ENCODE measurements around the gene NLGN3.

NLGN3 gene

DNA sequence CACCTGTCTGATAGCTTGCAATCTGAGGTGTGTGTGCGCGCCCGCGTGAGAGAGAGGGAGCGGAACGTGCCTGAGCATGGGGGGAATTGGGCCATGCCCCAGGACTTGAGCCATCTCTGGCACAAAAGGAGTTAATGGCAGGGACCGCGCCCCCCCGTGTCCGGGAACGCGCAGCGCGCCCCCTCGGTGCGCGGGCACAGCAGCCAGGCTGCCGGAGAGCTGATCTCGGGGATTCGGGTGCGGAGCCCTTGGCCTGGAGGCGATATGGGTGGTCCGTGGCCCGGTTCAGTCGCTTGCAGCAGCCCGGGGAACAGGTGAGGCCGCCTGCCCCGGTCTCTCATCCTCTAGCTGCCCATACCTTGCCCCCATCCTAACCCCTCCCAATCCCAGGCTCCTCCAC is at the start of gene NLGN3:
NLGN3 (plus strand) TSS at position 191 of the 400 bp plus-strand sequence. CDS start 2,909 bp downstream, outside the sequence.
- no peak for DNase-seq (ENCODE audit: low read depth in 2 of 2)

DNA sequence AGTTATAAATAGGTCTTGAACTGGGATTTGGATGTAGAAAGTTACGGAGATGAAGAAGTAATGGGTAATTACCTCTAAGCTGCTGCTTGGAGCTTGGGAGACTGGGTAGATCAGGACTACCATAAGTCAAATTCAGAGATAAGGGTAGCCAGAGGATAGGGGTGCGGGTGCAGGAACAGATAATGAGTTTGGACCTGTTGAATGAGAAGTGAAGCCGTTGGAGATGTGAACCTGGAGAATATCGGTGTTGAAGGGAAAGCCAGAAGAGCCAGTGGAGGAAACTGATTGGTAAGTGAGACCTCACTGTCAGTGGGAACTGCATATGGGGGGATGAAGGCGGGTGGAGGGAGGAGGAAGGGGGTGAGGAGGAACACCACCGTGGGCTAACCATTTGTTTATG is 49.6 kb upstream of the NLGN3 start:
- DNase-seq (ENCODE audit: low read depth in 2 of 2), result no peak

GRCh38 chrX:71095555-71095980 is 49.1 kb upstream of the NLGN3 start, which contains the start of gene FOXO4:
Gene FOXO4, plus strand, starts transcription at chrX:71095851. Its CDS starts 678 bp downstream, at chrX:71096529.
- peak; percentile 74 to 80 for DNase-seq (ENCODE audit: low read depth in 2 of 2)

DNA sequence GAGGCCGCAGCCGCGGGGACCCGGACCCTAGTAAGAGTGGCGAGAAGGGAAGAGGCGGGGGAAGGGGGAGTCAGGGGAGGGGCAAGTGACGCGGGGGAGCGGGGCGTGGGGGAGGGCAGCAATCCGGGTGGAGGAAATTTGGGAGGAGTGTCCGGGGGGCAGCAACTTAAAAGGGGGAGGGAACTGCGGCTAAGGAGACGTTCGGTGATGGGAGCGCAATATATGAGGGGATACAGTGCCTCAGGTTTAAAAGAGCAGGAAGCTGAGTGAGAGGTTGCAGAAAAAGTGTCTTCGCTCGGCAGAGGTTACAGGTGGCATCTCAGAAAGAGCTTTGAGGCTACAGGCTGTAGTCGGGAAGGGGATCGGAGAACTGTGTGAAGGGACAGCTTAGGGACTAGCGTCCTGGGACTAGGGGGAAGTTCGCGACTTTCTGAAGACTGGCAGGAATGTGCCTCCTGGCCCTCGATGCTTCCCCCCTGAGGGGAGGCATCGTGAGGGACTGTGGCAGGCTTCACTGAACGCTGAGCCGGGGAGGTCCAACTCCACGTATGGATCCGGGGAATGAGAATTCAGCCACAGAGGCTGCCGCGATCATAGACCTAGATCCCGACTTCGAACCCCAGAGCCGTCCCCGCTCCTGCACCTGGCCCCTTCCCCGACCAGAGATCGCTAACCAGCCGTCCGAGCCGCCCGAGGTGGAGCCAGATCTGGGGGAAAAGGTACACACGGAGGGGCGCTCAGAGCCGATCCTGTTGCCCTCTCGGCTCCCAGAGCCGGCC is 48.5 kb upstream of the NLGN3 start:
- peak in 1 of 2 donors; percentile 38 for DNase-seq (ENCODE audit: low read depth in 2 of 2)

- no peak for DNase-seq (ENCODE audit: low read depth in 2 of 2)
Measured at GRCh38 chrX:71096760-71097032, 47.9 kb upstream of the NLGN3 start.

DNA sequence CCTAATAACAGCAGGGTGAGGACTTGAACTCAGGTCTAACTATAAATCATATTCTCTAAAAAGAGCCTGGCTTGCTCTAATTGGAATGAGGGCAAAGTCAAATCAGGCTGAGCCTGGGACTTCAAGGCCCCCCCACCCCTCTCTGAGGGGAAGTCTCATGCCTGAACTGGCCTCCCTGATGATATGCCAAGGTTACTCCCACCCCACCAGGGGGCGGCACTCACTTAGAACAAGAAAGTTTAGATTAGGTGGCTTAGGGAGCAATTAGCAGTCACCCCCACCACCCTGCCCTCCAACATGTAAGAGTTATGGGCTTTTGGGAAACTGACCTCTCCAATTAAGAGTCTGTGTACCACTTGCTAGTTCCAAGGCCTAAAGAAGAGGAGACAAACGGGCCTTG is 46.3 kb upstream of the NLGN3 start:
- peak; percentile 53 to 59 for DNase-seq (ENCODE audit: low read depth in 2 of 2)

- no peak for DNase-seq (ENCODE audit: low read depth in 2 of 2)
Measured at GRCh38 chrX:71098951-71099506, 45.6 kb upstream of the NLGN3 start.

GRCh38 chrX:71099736-71100135 is 44.9 kb upstream of the NLGN3 start:
- DNase-seq (ENCODE audit: low read depth in 2 of 2), result no peak

DNA sequence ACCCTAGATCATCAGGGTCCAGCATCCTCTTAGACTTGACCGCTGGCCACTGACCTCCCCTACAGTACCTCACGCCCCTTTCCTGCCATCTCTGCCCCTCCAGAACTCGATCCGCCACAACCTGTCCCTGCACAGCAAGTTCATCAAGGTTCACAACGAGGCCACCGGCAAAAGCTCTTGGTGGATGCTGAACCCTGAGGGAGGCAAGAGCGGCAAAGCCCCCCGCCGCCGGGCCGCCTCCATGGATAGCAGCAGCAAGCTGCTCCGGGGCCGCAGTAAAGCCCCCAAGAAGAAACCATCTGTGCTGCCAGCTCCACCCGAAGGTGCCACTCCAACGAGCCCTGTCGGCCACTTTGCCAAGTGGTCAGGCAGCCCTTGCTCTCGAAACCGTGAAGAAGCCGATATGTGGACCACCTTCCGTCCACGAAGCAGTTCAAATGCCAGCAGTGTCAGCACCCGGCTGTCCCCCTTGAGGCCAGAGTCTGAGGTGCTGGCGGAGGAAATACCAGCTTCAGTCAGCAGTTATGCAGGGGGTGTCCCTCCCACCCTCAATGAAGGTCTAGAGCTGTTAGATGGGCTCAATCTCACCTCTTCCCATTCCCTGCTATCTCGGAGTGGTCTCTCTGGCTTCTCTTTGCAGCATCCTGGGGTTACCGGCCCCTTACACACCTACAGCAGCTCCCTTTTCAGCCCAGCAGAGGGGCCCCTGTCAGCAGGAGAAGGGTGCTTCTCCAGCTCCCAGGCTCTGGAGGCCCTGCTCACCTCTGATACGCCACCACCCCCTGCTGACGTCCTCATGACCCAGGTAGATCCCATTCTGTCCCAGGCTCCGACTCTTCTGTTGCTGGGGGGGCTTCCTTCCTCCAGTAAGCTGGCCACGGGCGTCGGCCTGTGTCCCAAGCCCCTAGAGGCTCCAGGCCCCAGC is 43.8 kb upstream of the NLGN3 start:
- no peak for DNase-seq (ENCODE audit: low read depth in 2 of 2)

- DNase-seq (ENCODE audit: low read depth in 2 of 2), result no peak
Measured at GRCh38 chrX:71102292-71102691, 42.3 kb upstream of the NLGN3 start.

- DNase-seq (ENCODE audit: low read depth in 2 of 2), result no peak
Measured at GRCh38 chrX:71103110-71103983, 41.3 kb upstream of the NLGN3 start.

GRCh38 chrX:71105628-71106027 is 39.0 kb upstream of the NLGN3 start:
- no peak for DNase-seq (ENCODE audit: low read depth in 2 of 2)

DNA sequence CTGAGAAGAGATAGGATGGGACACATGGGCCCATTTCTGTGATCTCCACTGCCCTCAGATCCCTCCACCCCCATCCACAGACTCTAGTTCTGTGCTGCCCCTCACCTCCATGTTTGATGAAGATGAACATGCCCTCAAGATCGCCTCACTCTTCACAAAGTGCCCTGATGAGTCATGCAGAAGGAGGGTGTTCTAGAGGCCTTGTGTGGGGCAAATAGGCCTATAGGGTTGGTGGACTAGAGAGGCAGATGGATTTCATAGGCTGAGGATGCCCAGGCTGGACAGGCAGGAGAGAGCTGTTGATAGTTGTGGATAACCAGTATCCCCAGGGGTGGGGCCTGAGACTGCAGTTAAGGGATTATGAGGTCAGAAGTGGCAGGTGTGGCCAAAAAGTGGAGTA is 38.2 kb upstream of the NLGN3 start, which contains the start of gene CXorf65:
CXorf65 (minus strand) TSS at position 314 of the 400 bp plus-strand sequence; CDS start at position 130, 184 bp downstream.
- no peak for DNase-seq (ENCODE audit: low read depth in 2 of 2)

GRCh38 chrX:71107245-71107644 is 37.4 kb upstream of the NLGN3 start:
- no peak for DNase-seq (ENCODE audit: low read depth in 2 of 2)

GRCh38 chrX:71107762-71108360 is 36.8 kb upstream of the NLGN3 start:
- DNase-seq (ENCODE audit: low read depth in 2 of 2), result no peak

- DNase-seq (ENCODE audit: low read depth in 2 of 2), result no peak
Measured at GRCh38 chrX:71109051-71109450, 35.6 kb upstream of the NLGN3 start.

DNA sequence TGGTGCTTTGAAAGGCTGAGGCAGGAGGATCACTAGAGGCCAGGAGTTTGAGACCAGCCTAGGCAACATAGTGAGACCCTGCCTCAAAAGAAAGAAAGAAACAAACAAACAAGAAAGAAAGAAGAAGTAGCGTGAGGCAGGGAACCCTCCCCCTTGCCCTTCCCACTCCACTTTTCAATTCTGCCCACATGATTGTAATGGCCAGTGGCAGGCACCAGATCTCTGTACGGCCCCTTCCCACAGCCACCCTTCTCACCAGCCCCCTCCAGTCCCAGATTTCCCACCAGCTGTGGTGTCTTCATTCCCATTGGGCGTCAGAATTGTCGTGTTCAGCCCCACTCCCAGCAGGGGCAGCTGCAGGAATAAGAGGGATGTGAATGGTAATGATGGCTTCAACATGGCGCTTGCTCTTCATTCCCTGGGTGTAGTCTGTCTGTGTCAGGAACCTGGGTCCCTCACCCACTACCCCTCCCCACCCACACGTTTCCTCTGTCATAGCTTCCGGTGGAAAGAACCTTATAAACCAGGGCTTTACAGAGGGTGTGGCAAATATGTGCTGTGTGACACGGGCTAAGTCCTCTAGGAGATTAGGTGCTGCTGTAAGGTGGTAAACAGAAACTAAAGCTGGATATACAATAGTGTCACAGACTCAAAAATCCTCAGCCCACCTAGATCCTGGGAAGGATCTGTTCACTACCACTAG is 33.3 kb upstream of the NLGN3 start, which contains the start of gene IL2RG:
IL2RG (minus strand) TSS at position 437 of the 703 bp plus-strand sequence; CDS start at position 399, 38 bp downstream.
- DNase-seq (ENCODE audit: low read depth in 2 of 2), result peak; percentile 39 to 69

DNA sequence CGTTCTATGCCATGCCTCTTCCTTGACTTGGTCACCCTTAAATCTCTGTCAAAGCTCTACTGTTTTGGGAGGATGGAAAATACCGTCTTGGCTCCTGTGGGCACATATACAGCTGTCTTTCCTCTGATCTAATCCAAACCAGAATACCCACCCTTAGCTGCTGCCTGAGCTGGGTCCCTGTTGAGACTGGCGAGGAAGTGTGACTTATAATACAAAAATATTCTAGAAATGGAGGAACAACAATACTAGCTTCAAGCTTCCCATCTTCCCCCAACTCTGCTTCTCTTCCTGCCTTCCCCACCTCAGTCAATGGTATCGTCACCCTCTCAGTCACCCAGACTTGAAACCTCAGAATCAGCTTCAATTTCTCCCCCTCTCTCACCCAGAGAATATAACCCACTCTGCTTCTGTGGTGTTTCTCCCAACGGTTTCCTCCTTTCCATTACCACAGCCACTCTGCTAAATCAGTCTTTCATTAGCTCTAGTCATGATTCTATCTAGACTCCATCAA is 32.7 kb upstream of the NLGN3 start:
- DNase-seq (ENCODE audit: low read depth in 2 of 2), result no peak

DNA sequence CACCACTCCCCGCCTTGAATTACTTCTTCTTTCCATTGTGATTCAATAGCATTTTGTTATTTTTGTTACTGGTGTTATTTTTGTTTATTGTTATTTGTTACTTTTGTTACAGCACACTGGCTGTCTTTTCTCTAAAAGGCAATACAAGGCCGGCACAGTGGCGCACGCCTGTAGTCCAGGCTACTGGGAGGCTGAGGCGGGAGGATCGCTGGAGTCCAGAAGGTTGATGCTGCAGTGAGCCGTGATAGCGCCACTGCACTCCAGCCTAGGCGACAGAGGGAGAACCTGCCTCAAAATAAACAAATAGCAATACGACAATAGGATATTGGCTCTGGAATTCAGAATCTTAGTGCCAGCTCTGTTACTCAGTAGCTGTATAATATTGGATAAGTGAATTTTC is 27.3 kb upstream of the NLGN3 start:
- DNase-seq (ENCODE audit: low read depth in 2 of 2), result no peak

Data from stimulated activated CD4-positive, alpha-beta T cell treated with anti-CD3 and anti-CD28 coated beads, Interleukin-4, amount 100 ng/mL, for 48 hours (primary cell).